ENCODE results near the gene WDR3.

Gene WDR3

GRCh38 chr1:117964290-117965038 is 34.9 kb downstream of the WDR3 start:
- TF ChIP-seq CEBPB (IDR thresholded peaks at IDR 0.05) (no peak), REST (IDR thresholded peaks at IDR 0.05; ENCODE audit: low read depth) (no peak), CREB1 (IDR thresholded peaks at IDR 0.05; ENCODE audit: low read depth) (no peak), NFIC (IDR thresholded peaks at IDR 0.05) (no peak), ZBTB7A (IDR thresholded peaks at IDR 0.05; ENCODE audit: low read depth) (no peak), TAF1 (IDR thresholded peaks at IDR 0.05; ENCODE audit: low read depth) (no peak), EP300 (IDR thresholded peaks at IDR 0.05; ENCODE audit: borderline replicate concordance) (no peak), RAD21 (IDR thresholded peaks at IDR 0.05; ENCODE audit: low read depth) (no peak), YY1 (IDR thresholded peaks at IDR 0.05; ENCODE audit: low read depth) (no peak), TCF12 (IDR thresholded peaks at IDR 0.05; ENCODE audit: low read depth) (no peak), EGR1 (IDR thresholded peaks at IDR 0.05) (no peak), FOXM1 (IDR thresholded peaks at IDR 0.05; ENCODE audit: borderline replicate concordance, low read depth) (no peak), TEAD4 (IDR thresholded peaks at IDR 0.05) (no peak), MAX (IDR thresholded peaks at IDR 0.05) (no peak), USF1 (IDR thresholded peaks at IDR 0.05) (no peak)

- TF ChIP-seq EP300 (IDR thresholded peaks at IDR 0.05; ENCODE audit: borderline replicate concordance): no peak
- no peak for TF ChIP-seq CREB1 (IDR thresholded peaks at IDR 0.05; ENCODE audit: low read depth)
- TF ChIP-seq RAD21 (IDR thresholded peaks at IDR 0.05; ENCODE audit: low read depth): 0 out of 2 replicates have a peak, but pooled peaks have one; percentile 3
These were observed 37.9 kb downstream of the WDR3 start for GRCh38 chr1:117967477-117967876.

- TF ChIP-seq FOXM1 (IDR thresholded peaks at IDR 0.05; ENCODE audit: borderline replicate concordance, low read depth) (no peak), CEBPB (IDR thresholded peaks at IDR 0.05) (0 out of 2 replicates have a peak, but pooled peaks have one; percentile 15), NFIC (IDR thresholded peaks at IDR 0.05) (0 out of 2 replicates have a peak, but pooled peaks have one; percentile 26), TAF1 (IDR thresholded peaks at IDR 0.05; ENCODE audit: low read depth) (no peak), TEAD4 (IDR thresholded peaks at IDR 0.05) (no peak)
These were observed 38.3 kb downstream of the WDR3 start for GRCh38 chr1:117967881-117968280.

- TF ChIP-seq EGR1 (IDR thresholded peaks at IDR 0.05) (no peak), CEBPB (IDR thresholded peaks at IDR 0.05) (no peak), ZBTB7A (IDR thresholded peaks at IDR 0.05; ENCODE audit: low read depth) (no peak), MAX (IDR thresholded peaks at IDR 0.05) (no peak), TCF12 (IDR thresholded peaks at IDR 0.05; ENCODE audit: low read depth) (no peak), TAF1 (IDR thresholded peaks at IDR 0.05; ENCODE audit: low read depth) (no peak), CREB1 (IDR thresholded peaks at IDR 0.05; ENCODE audit: low read depth) (no peak), YY1 (IDR thresholded peaks at IDR 0.05; ENCODE audit: low read depth) (no peak), RAD21 (IDR thresholded peaks at IDR 0.05; ENCODE audit: low read depth) (no peak), FOXM1 (IDR thresholded peaks at IDR 0.05; ENCODE audit: borderline replicate concordance, low read depth) (no peak), NFIC (IDR thresholded peaks at IDR 0.05) (no peak), TEAD4 (IDR thresholded peaks at IDR 0.05) (no peak), EP300 (IDR thresholded peaks at IDR 0.05; ENCODE audit: borderline replicate concordance) (no peak), REST (IDR thresholded peaks at IDR 0.05; ENCODE audit: low read depth) (no peak), USF1 (IDR thresholded peaks at IDR 0.05) (no peak)
These were observed 40.7 kb downstream of the WDR3 start for GRCh38 chr1:117970252-117970651.

- TF ChIP-seq TCF12 (IDR thresholded peaks at IDR 0.05; ENCODE audit: low read depth) (no peak), ZBTB7A (IDR thresholded peaks at IDR 0.05; ENCODE audit: low read depth) (no peak), TEAD4 (IDR thresholded peaks at IDR 0.05) (no peak), USF1 (IDR thresholded peaks at IDR 0.05) (no peak), EP300 (IDR thresholded peaks at IDR 0.05; ENCODE audit: borderline replicate concordance) (no peak), YY1 (IDR thresholded peaks at IDR 0.05; ENCODE audit: low read depth) (no peak)
These were observed 42.2 kb downstream of the WDR3 start for GRCh38 chr1:117971777-117972176.
